NCI-H2227 (cell line): ENCODE data around the gene OTOP2.
A peak's percentile ranks its signal among the peaks of the same experiment; 100 is the strongest.

Experiments
- DNase-seq: peaks from one replicate; lab custom pipeline; 2025; ENCODE audit not compliant: unreplicated experiment; lab: John Stamatoyannopoulos, UW

The OTOP2 gene

DNA sequence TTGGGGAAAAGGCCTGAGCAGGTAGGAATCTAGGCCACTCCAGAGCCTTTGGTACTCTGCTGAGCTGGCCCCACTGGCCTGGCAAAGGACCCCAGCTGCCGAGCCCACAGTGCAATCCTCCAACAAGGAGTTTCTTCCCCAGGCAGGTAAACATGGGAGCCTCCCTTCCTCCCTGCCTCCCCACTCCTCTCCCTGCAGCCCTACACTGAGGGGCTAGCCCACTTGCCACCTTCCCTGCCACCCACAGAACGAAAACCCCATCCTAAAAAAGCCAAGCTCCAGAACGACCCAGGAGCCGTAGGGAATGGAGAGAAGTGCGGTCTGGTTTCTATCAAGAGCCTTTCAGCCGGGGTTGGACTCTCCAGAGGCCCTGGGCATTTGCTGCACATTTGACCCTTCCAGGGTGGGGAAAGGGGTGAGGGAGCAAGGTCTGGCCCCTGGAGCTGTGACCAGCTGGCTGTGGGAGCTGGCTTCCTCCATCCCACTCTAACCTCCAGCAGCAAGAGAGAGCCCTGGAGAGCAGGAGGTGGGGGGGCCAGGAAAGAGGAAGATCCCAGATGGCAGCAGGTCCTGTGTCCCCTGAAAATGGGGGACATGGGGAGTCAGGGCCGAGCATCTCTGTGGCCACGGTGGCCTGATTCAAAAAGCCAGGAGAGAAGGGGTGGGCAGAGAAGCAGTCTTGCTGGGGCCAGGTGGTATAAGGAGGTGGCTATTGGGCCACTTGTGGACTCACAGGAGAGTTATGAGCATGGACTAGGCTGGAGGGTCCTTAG is 47.2 kb downstream of the OTOP2 start:
- DNase-seq = no peak

DNA sequence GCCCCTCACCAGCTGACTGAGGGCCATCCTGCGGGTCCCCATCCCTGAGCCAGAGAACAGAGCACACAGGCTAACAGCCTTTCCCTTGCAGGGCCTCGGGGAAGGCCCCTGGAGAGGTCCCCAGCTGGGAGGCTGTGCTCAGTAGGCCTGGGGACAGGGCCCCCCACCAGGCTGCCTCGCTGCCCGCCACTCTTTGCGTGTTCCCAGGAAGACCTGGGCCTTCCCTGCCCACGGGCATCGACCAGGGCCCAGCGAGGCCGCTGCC is 47.7 kb downstream of the OTOP2 start:
- no peak for DNase-seq

DNA sequence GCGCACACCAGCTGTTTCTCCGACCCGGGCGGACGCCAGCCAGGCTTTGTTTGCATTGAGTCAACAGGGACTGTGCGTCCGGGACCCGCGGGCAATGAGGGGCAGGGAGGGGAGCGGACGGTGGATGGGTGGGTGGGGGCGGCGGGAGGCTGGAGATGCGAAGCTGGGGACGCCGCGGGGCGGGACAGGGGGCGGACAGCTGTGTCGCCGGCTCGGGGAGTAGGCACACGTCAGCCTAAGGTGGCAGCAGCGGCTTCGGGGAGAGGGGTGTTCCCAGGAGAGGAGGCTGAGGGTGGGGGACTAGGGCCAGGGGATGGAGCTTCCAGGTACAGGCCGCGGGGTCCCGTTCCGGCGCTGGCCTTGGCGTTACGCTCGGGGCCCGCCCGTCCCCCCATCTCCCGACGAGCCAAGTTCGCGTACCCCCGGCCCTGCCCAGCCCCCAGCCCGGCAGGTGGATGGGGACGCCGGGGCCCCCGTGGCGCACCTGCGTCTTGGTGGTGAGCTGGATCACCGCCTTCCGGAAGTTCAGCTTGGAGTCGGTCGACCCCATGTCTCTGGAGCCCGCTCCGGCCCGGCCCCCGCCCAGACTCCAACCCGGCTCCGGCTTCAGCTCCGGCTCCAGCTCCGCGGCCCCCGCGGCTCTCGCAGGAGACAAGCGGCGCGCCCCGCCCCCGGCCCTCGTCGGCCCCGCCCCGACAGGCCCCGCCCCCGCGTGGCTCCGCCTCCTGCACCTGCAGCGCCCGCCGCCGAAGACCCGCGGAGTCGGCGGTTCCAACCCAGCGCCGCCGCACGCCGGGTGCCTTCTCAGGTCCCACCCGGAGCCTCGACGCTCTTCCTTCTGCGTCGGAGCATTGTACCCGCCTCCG is 48.3 kb downstream of the OTOP2 start, which contains the start of gene HID1:
TSS of gene HID1 (minus strand) at position 653 of the 866 bp plus-strand sequence. CDS start at position 550, 103 bp downstream.
- DNase-seq = peak; percentile 82

DNA sequence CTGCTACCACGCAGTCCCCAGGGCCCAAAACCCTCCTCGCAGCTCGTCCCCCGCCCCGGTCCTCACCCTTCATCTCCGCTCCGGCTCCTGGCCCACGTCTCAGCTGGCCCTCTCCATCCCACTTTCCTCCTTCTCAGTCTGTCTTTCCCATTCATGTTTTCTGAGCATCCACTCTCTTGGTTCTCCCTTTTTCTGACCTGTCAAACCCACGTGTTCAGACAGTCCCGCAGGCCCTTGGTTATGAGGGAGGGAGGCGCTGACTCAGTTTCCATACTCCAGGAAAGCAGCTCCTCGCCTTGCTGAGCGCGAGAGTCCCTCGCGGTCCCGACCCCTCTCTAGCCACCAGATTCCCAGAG is 48.9 kb downstream of the OTOP2 start:
- DNase-seq = no peak

DNA sequence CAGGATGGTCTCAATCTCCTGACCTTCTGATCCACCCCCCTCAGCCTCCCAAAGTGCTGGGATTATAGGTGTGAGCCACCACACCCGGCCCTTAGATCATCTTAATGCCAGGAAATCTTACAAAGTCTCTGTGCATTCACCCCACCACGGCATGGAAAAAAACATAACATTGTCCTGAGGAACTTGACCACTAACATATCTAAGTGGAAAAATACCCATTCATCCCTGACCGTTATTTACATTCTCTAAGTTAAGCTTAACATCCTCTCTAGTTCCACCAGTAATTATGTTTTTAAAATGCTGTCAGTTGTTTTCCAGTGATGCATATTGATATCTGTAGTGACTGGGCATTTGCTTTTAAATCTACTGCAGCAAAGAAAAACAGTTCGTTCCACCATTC is 51.9 kb downstream of the OTOP2 start:
- no peak for DNase-seq

DNA sequence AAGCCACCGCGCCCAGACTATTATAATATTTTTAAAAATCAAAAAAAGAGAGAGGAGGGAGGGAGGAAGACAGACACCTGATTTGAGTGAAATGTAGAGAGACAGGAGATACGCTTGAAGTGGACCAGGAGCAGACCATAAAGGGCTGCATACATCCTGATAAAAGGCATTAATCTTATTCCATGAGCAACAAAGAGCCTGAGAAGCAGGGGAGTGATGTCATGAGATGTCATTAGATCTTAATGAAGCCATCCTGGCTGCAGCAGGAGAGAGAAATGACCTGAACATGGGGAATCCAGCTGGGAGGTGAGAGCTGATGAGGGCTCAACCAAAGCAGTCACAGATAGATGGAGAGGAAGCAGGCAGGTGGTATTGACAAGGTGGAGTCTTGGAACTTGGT is 53.7 kb downstream of the OTOP2 start:
- no peak for DNase-seq

DNA sequence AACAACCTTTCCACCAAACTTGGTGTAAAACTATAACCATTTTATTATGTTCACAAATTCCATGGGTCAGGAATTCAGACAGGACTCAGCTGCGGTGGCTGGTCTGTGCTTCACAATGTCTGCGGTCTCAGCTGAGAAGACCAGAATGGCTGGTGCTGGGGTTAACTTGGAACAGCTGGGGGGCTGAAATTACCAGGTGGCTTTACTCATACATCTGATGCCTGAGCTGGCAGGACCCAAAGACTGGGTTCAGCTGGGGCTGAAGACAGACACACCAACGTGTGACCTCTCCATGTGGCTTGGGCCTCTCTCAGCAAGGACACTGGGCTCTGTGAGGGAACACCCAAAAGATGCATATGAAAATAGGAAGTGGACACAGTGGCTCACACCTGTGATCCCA is 54.2 kb downstream of the OTOP2 start:
- DNase-seq = no peak

DNA sequence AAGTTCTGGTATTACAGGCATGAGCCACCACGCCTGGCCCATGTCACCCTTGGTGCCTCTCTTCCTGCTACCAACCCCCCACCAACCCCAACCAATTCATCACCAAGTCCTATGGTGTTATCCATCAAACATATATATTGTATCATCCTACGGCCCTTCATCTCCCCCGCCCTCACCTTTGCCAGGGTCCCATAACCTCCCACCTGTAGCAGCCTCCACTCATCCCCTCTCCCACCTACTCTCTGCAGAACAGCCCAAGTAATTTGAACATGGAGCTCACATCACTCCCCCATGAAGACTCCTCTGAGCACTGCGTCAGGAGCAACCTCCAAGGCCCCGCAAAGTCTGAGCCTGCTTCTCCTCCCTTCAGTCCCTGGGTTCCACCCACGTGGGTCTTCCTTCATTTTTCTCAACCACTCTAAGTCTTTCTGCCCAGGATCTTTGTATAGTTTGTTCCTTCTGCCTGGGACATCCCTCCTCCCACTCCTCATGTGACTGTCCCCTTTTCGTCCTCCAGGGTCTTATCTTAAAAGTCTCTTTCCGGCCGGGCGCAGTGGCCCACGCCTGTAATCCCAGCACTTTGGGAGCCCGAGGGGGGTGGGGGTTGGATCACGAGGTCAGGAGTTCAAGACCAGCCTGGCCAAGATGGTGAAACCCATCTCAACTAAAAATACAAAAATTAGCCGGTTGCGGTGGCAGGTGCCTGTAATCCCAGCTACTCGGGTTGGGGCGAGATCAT is 55.5 kb downstream of the OTOP2 start:
- no peak for DNase-seq

DNA sequence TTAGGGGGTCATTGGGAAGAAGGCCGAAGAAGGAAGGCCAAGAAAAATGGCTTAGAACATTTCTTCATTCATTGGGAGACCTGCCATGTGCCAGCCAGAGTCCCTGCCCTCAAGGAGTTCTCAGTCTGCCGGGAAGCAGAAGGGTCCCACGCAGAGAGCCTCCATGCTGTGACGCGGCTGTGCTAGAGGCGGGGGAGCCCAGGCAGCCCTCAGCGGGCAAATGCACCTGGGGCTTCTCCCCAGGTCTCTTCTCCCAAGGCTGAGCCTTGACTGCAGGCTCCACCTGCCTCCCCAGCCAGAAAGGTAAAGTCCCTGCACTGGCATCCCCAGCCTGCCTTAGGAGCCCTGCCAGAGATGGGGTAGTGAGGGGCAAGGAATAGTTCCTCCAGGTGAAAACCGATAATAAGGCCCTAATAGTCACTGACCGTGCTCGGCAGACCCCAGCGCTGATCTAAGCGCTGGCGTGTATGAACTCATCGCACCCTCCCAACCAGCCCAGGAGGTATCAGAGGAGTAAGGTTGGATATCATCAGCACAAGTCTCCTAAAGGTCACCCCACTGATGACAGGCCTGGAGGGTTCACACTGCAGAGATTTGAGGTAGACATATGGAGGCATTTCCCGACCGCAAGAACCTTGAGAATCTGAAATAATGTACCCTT is 57.4 kb downstream of the OTOP2 start:
- no peak for DNase-seq

DNA sequence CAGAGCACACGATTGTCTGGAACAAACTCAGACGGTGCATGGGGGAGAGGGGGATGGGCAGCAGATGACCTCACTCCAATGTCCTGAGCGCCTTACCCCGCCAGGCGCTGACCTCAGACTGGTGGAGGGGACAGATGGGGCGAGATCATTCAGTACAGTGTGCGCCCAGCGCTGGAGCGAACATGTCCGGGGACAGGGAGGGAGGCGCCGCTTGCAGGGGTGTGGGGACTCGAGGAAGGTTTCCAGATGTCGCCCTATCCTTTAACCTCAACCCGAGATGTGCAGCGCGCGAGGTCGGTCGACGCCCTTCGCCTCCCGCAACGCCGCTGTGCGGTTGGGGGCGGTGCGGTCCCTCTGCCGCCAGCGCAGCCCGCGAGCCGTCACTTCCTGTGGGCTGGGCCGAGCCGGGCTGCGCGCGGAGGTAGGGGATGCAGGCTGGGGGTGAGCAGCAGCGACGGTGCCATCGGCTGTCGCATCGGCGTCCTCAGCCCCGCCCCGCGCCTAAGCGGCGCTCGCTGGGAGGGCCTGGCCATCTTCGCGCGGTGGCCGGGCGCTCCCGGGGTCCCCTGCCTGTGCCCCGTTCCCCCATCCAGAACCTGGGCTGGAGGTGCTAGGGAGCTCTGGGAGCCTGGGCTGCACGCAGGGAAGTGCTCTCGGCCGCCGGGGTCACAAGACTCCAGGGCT is 58.0 kb downstream of the OTOP2 start:
- peak; percentile 92 for DNase-seq

DNA sequence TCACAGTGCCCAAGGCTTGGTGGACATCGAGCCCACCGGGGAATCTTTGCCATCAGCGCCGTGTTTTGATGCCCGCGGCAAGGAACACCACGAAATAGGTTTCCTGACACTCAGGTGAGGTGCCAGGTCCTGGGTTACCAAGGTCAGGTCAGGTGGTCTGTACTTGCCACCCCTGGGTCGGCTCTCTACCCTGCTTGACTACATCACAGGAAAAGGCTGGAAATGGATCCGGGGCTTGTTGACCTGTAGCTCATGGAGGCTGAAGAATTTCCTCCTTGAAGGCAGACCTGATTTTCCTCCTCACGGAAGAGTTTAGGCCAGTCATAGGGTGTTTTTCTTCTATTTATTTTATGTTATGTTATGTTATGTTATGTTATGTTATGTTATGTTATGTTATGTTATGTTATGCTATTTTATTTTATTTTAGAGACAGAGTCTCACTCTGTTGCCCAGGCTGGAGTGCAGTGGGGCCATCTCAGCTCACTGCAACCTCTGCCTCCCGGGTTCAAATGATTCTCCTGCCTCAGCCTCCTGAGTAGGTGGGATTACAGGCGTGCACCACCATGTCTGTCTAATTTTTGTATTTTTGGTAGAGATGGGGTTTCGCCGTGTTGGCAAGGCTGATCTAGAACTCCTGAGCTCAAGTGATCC is 58.7 kb downstream of the OTOP2 start:
- peak; percentile 36 for DNase-seq
